ACC112 (cell line): ENCODE results near the gene HHLA2.
A peak's percentile ranks its signal among the peaks of the same experiment; 100 is the strongest.
"Not testable (repeated sequence)": the region's sequence is repeated elsewhere in the genome, so short reads cannot be mapped to it uniquely, and the experiment has no call there.

Source experiments
- H2AFZ ChIP-seq: fragments of 200-600 bp; sonication (generic); one replicate; pipeline ENCODE4 v1.6.0; 2017; ENCODE audit warnings: antibody characterized with exemption, low read length; ENCODE audit not compliant: unreplicated experiment
- H3K27ac ChIP-seq: fragments of 200-600 bp; sonication (generic); 2 replicates; pipeline ENCODE4 v1.5.1; 2014; ENCODE audit warnings: low read depth, mild to moderate bottlenecking, antibody characterized with exemption, low read length, moderate library complexity
- H3K27me3 ChIP-seq: fragments of 200-600 bp; sonication (generic); 2 replicates; pipeline ENCODE4 v1.6.1; 2014; ENCODE audit warnings: mild to moderate bottlenecking, antibody characterized with exemption, low read length, moderate library complexity, mixed read lengths; ENCODE audit not compliant: insufficient read depth
- H3K36me3 ChIP-seq: fragments of 200-600 bp; sonication (generic); 2 replicates; pipeline ENCODE4 v1.6.1; 2016; ENCODE audit warnings: mild to moderate bottlenecking, antibody characterized with exemption, low read length, moderate library complexity, mixed read lengths; ENCODE audit not compliant: insufficient read depth
- H3K4me1 ChIP-seq: fragments of 200-600 bp; sonication (generic); one replicate; pipeline ENCODE4 v1.6.1; 2016; ENCODE audit warnings: low read length, mixed read lengths; ENCODE audit not compliant: insufficient read depth, unreplicated experiment, control insufficient read depth
- H3K4me3 ChIP-seq: fragments of 200-600 bp; sonication (generic); 2 replicates; pipeline ENCODE4 v1.5.1; 2014; ENCODE audit warnings: mild to moderate bottlenecking, low read depth, low read length
- H3K79me2 ChIP-seq: fragments of 200-600 bp; sonication (generic); one replicate; pipeline ENCODE4 v1.6.0; 2016; ENCODE audit warnings: low read length; ENCODE audit not compliant: control insufficient read depth, unreplicated experiment, insufficient read depth

Gene HHLA2

DNA sequence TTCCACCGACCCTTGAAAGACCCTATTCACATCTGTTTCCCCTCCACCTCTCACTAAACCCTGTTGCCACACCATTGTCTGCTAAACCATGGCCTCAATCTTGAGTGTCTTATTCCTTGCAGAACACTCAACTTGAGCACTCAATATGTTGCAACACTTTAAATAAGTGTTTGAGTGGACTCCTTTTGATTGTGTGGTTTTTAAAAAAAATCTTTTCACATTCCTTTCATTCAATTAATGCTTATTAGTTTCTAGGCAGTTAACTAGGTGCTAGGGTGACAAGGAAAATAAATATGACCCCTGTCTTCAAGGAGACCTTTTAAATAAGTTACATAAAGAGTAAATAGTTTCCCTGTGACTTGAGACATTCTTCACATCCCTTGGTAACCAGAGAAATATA, 13.3 kb upstream of the HHLA2 start:
- Histone ChIP-seq H3K79me2 (no peaks in the 10 kb centered on the region), H3K4me3 (no peak overlapping the region), H2AFZ (no peak overlapping the region), H3K27me3 (peaks cover 7% of the 10 kb centered on the region; the same call in 1 of the 2 replicates), H3K36me3 (no peaks in the 10 kb centered on the region), H3K4me1 (no peaks in the 10 kb centered on the region), H3K27ac (no peak overlapping the region)

DNA sequence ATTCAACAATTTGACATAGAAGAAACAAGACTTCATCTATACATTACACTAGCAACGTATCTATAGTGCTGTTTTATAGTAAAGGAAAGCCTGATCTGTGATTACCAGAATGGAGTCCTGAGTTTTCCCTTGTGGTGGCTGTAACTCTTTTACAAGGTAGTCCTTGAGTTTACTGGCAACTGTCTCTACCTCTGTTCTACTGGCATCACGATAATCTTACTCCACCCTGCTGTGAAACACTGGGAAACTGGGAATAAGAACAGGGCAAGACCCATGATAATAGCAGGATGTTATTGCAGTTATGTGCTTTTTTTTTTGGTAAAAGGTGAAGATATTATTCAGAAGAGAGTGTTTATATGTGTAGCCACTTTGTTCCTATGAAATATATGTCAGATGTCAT, 12.4 kb upstream of the HHLA2 start:
- H3K27ac ChIP-seq: no peak overlapping the region
- H2AFZ ChIP-seq: no peak overlapping the region
- no peaks in the 10 kb centered on the region for H3K36me3 ChIP-seq
- H3K79me2 ChIP-seq: no peaks in the 10 kb centered on the region
- H3K27me3 ChIP-seq: peaks cover 7% of the 10 kb centered on the region; the same call in 1 of the 2 replicates
- H3K4me1 ChIP-seq: no peaks in the 10 kb centered on the region
- H3K4me3 ChIP-seq: no peak overlapping the region

DNA sequence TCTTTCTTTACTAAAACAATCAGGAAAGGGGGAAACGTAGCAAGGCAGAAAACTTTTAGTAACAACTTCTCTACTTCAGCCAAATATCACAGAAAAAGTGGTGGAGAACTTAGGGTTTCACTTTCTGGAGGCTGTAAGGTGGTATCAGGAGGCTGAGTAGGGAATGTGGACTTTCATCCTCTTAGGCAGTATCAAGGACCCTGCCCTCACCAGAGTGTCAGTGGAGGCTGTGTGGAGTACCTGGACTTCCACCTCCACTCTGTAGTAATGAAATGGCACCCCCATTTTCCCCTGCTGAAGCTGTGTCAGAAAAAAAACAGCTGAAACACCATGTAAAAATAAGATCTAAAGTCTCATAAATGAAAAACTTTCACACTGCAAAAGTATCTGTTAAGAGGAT, 11.2 kb upstream of the HHLA2 start:
- Histone ChIP-seq H3K27me3 (peaks cover 7% of the 10 kb centered on the region; the same call in 1 of the 2 replicates), H3K36me3 (no peaks in the 10 kb centered on the region), H3K4me1 (no peaks in the 10 kb centered on the region)

DNA sequence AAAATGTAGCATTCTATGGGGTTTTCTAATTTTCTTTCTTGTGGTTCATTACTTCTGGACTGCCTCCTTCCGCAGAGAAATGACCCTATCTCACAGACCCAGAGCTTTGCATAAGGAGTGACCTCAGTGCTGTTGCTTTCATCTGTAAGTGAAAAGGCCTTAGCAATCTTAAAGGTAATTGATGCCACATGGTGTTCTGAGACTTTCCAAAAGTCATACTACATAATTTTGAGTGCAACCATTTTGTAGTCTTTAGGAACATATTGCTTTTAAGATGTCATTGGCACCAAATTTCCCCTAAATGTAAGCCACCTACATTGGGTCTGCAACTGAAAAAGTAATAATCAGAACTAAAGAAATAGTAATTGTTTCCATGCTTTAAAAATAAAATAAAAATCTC, 9.2 kb upstream of the HHLA2 start:
- Histone ChIP-seq H3K27ac (no peak overlapping the region), H3K36me3 (no peaks in the 10 kb centered on the region), H3K27me3 (peaks cover 7% of the 10 kb centered on the region; the same call in 1 of the 2 replicates)

More for the DNA sequence above, 11.2 kb upstream of the HHLA2 start:
- Histone ChIP-seq H3K27ac (no peak overlapping the region), H2AFZ (peak overlapping the region; percentile 23), H3K79me2 (no peaks in the 10 kb centered on the region), H3K4me3 (no peak overlapping the region)

DNA sequence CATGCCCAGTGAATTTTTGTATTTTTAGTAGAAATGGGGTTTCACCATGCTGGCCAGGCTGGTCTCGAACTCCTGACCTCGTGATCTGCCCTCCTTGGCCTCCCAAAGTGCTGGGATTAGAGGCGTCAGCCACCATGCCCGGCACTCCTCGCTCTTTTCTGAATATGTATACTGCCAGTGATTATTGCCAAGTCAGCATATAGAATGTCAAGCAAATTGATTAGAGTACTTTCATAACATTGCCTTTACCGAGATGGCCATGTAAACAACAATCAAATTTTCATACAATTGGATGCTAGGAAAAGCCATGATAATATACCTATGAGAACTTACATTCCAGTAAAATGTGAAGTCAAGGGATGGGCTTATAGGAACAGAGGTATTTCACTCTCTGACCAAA, 8.2 kb upstream of the HHLA2 start:
- H3K27ac ChIP-seq, H3K27me3 ChIP-seq, H3K4me3 ChIP-seq, H3K36me3 ChIP-seq, H3K4me1 ChIP-seq, H2AFZ ChIP-seq, H3K79me2 ChIP-seq: not testable (repeated sequence)

More for the DNA sequence above, 9.2 kb upstream of the HHLA2 start:
- no peak overlapping the region for H2AFZ ChIP-seq
- no peak overlapping the region for H3K4me3 ChIP-seq
- no peaks in the 10 kb centered on the region for H3K79me2 ChIP-seq
- H3K4me1 ChIP-seq: no peaks in the 10 kb centered on the region

DNA sequence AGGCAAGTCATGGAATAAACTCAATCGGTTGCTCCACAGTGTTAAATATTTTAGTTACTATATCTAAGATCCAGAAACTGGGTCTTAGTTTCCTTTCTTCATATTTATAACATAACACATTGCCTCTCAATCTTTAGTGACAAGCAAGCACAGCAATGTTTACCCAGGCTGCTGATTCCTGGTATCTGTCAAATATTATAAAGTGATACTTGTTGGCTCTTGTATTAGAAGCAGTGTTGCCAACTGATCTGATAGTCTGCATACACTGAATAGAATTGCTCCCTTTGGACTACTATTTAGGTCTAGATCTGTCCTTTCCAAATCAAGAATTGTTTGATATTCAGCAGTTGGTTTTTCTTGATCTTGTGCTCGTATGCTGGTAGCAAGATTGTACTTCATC, 7.2 kb upstream of the HHLA2 start:
- no peaks in the 10 kb centered on the region for H3K4me1 ChIP-seq
- H3K27me3 ChIP-seq: peaks cover 4% of the 10 kb centered on the region; the same call in 1 of the 2 replicates
- no peak overlapping the region for H3K27ac ChIP-seq
- no peaks in the 10 kb centered on the region for H3K36me3 ChIP-seq
- no peak overlapping the region for H2AFZ ChIP-seq
- no peaks in the 10 kb centered on the region for H3K79me2 ChIP-seq
- no peak overlapping the region for H3K4me3 ChIP-seq

DNA sequence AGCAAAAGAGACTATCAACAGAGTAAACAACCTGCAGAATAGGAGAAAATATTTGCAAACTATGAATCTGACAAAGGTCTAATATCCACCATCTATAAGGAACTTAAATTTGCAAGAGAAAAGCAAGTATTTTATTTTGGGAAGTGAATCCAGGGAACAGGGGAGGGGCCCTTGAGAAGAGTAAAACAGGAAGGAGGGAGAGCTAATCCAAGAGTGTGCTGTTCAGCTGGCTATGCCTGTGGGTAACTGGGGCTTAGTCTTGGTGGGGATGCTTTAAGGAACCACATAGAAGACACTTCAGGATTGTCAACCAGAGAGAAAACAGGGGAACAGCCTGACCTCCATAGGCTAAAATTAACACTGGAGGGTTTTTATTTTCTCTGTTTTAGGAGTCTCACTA, 3.9 kb upstream of the HHLA2 start:
- Histone ChIP-seq H3K27ac (no peak overlapping the region), H2AFZ (no peak overlapping the region), H3K79me2 (no peaks in the 10 kb centered on the region), H3K4me1 (no peaks in the 10 kb centered on the region), H3K4me3 (no peak overlapping the region), H3K27me3 (no peaks in the 10 kb centered on the region), H3K36me3 (no peaks in the 10 kb centered on the region)

DNA sequence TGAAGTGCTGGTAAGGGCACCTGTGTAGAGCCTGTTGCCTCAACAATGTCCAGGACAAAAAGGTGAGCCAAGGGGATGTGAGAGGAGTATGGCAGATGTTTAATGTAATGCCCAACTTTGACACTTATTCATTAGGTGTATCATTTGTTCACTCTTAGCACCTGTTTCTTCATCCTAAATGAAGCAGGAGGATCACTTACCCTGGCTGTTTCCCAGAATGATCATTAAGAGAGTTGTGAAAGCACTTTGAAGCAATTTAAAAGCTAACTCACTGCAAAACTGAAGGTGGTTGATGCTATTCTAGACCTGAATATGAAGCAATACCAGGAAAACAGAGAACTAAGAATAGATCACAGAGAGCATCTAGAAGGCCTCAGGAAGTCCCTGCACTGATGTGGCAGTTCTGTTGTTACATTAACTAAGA, 3.4 kb upstream of the HHLA2 start:
- Histone ChIP-seq H3K27ac (no peak overlapping the region), H3K4me3 (no peak overlapping the region), H2AFZ (no peak overlapping the region), H3K4me1 (no peaks in the 10 kb centered on the region), H3K27me3 (no peaks in the 10 kb centered on the region), H3K79me2 (no peaks in the 10 kb centered on the region), H3K36me3 (no peaks in the 10 kb centered on the region)

DNA sequence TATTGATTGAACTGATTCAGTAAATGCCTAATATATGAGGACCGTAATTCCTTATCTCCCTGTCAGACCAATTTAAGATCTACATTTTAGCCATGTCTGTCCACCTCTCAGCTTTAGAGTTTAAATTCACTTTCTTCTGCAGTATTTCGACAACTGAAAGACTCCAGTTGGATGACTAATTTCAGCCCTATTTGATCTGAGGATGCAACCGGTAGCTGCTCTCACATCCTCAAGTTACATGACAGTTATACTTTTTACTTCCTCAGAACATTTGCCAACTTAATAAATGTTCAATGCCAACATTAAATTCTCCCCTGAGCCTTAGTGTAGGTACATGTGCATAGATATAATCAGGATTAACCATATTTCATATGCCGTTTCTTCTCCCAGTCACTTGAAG, 2.5 kb upstream of the HHLA2 start:
- no peaks in the 10 kb centered on the region for H3K27me3 ChIP-seq
- no peaks in the 10 kb centered on the region for H3K36me3 ChIP-seq
- H2AFZ ChIP-seq: no peak overlapping the region
- H3K27ac ChIP-seq: no peak overlapping the region
- no peaks in the 10 kb centered on the region for H3K4me1 ChIP-seq
- no peaks in the 10 kb centered on the region for H3K79me2 ChIP-seq
- H3K4me3 ChIP-seq: no peak overlapping the region

DNA sequence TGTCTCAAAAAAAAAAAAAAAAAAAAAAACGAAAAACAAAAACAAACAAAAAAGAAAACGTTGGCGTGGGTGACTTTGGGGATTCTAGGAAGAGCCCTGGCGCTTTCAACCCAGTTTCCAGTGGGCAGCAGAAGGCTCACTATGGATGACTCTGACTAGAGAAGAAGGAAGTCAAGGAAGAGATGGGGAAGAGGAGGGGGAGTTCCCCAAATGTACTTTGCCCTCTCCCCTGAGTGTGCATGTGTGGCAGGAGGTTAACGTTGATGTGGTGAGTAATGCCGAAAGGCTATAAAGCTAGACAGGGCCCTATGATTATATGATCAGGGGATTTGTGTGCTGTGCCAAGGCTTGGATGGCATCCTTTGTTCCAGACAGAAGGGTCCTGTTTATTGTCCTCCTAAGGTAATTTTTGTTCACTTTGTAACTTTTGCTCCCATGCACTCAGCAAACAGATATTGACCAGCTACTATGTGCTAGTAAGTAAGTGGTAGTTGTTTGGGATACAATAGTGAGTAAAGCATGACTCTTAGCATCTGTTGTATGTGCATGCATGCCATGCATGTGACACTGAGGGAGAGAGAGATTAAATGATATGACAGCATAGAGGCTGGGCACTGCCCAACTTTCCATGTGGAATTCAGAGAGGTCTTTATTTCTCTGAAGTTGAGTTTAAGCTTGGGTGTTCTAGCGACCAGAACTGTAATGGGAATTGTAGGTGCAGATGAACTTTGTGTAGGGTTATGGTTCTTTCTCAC, 750 bp upstream of the HHLA2 start:
- H3K4me3 ChIP-seq: no peak overlapping the region
- no peak overlapping the region for H2AFZ ChIP-seq
- H3K27ac ChIP-seq: no peak overlapping the region
- no peaks in the 10 kb centered on the region for H3K79me2 ChIP-seq
- H3K4me1 ChIP-seq: no peaks in the 10 kb centered on the region
- H3K36me3 ChIP-seq: no peaks in the 10 kb centered on the region
- H3K27me3 ChIP-seq: no peaks in the 10 kb centered on the region

DNA sequence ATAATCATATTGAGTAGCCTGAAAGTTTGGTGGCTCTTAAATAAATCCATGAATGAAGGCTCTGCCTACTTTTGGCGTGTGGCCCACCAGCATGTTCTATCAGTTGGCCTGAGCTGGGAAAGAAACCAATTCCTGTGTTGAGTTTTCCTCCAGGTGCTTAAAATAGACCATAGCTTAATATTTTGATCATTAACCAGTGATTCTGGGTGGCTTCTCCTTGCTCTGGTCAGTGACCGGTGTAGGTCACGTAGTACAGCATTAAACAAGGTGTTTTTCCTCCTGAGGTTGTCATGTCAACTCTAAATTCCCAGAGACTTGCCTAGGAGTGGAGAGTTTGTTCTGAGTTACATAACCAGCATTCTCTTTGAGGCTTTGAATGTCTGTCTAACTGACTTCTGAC, 1.3 kb downstream of the HHLA2 start:
- no peaks in the 10 kb centered on the region for H3K4me1 ChIP-seq
- H3K79me2 ChIP-seq: no peaks in the 10 kb centered on the region
- H3K27ac ChIP-seq: no peak overlapping the region
- no peaks in the 10 kb centered on the region for H3K36me3 ChIP-seq
- no peaks in the 10 kb centered on the region for H3K27me3 ChIP-seq
- H3K4me3 ChIP-seq: no peak overlapping the region
- H2AFZ ChIP-seq: no peak overlapping the region
